Endothelial cell of umbilical vein (primary cell): Measurements from ENCODE around the gene LIMCH1. TPM values are rescaled to one million over a fixed set of nuclear protein-coding genes. Genes with fewer than 3 reads are reported as not detected.

Experiments used
- BruUV-seq: library from RNA; stranded (reverse); fragments of 400-500 nt; replicated peaks from 2 replicates; lab custom pipeline; 2021; lab: Mats Ljungman, UMichigan
- CTCF ChIA-PET: fragments of 300-600, 350-600 bp; sonication (Branson Sonifier 250); formaldehyde crosslinking; loops from one replicate; lab custom pipeline; 2021; ENCODE audit warnings: antibody characterized with exemption, inconsistent platforms; lab: Charles Lee
- POLR2A ChIA-PET: fragments of 300-600, 350-600 bp; sonication (Branson Sonifier 250); formaldehyde crosslinking; loops from one replicate; lab custom pipeline; 2021; ENCODE audit warnings: antibody characterized with exemption, inconsistent platforms; lab: Charles Lee
- DNase-seq: peaks from one replicate; pipeline ENCODE4 v3.0.0-alpha.2; 2011; ENCODE audit warnings: low read depth, low spot score
- FAIRE-seq: peaks from 2 replicates; lab custom pipeline; 2011; peaks lifted over from hg19 to GRCh38; lab: Jason Lieb, UNC
- H2AFZ ChIP-seq: 2 replicates; pipeline ENCODE4 v1.6.0; 2012; ENCODE audit warnings: low read depth, low read length, control low read depth, inconsistent platforms
- H3K27ac ChIP-seq: 2 replicates; pipeline ENCODE4 v1.5.1; 2011; ENCODE audit warnings: low read depth, mild to moderate bottlenecking, control low read depth, low read length, moderate library complexity; ENCODE audit not compliant: insufficient read depth
- H3K27me3 ChIP-seq, 2 experiments: 2 replicates each; pipeline versions ENCODE4 v1.6.0 to v1.6.1; 2011; ENCODE audit warnings: low read length in 2 of 2, mixed read lengths in 1 of 2; ENCODE audit not compliant: control insufficient read depth in 2 of 2, insufficient read depth in 2 of 2
- H3K36me3 ChIP-seq, 2 experiments: 2 replicates in 1 of 2; 3 replicates in 1 of 2; pipeline ENCODE4 v1.5.1; 2011; ENCODE audit warnings: low read length in 2 of 2, mild to moderate bottlenecking in 1 of 2, moderate library complexity in 1 of 2; ENCODE audit not compliant: control insufficient read depth in 2 of 2, insufficient read depth in 2 of 2; ENCODE audit errors: extremely low read depth in 1 of 2
- H3K4me1 ChIP-seq: 3 replicates; pipeline ENCODE4 v1.5.1; 2011; ENCODE audit warnings: mild to moderate bottlenecking, low read length; ENCODE audit not compliant: control insufficient read depth, insufficient read depth; ENCODE audit errors: extremely low read depth
- H3K4me2 ChIP-seq: 2 replicates; pipeline ENCODE4 v1.6.1; 2011; ENCODE audit warnings: low read length, control low read depth, mixed read lengths; ENCODE audit not compliant: insufficient read depth
- H3K4me3 ChIP-seq, 3 experiments: fragments of 200-600 bp in 1 of 3; sonication (generic), shearing (Covaris generic) in 1 of 3; replicated peaks in 1 of 3; 2 replicates each; pipeline ENCODE4 v1.5.1; 2011 to 2016; ENCODE audit warnings: control low read depth in 3 of 3, low read length in 3 of 3, mild to moderate bottlenecking in 2 of 3, inconsistent platforms in 1 of 3, low read depth in 1 of 3, moderate library complexity in 1 of 3; ENCODE audit not compliant: insufficient read depth in 1 of 3
- H3K79me2 ChIP-seq: 2 replicates; pipeline ENCODE4 v1.6.0; 2012; ENCODE audit warnings: low read length, inconsistent platforms; ENCODE audit not compliant: control insufficient read depth, insufficient read depth
- H3K9ac ChIP-seq: replicated peaks from 2 replicates; pipeline ENCODE3; 2011; ENCODE audit warnings: low read length, control low read depth; ENCODE audit not compliant: insufficient read depth; ENCODE audit errors: extremely low read depth
- H3K9me1 ChIP-seq: replicated peaks from 3 replicates; pipeline ENCODE4 v1.6.0; 2011; ENCODE audit warnings: mild to moderate bottlenecking, low read length; ENCODE audit not compliant: control insufficient read depth, insufficient read depth; ENCODE audit errors: extremely low read depth
- H3K9me3 ChIP-seq: replicated peaks from 2 replicates; pipeline ENCODE4 v1.5.1; 2012; ENCODE audit warnings: low read length, inconsistent platforms; ENCODE audit not compliant: control insufficient read depth, insufficient read depth
- H4K20me1 ChIP-seq: replicated peaks from 2 replicates; pipeline ENCODE3; 2011; ENCODE audit warnings: mild to moderate bottlenecking, low read length; ENCODE audit not compliant: control insufficient read depth, insufficient read depth; ENCODE audit errors: extremely low read depth
- EZH2 ChIP-seq: IDR thresholded peaks from 2 replicates; pipeline ENCODE4 v1.6.1; 2012; ENCODE audit warnings: borderline replicate concordance, low read depth, mild to moderate bottlenecking, moderate library complexity, low read length, inconsistent platforms; ENCODE audit not compliant: severe bottlenecking
- FOS ChIP-seq: IDR thresholded peaks from 2 replicates; pipeline ENCODE4 v1.6.1; 2011; ENCODE audit warnings: mild to moderate bottlenecking, low read length, moderate library complexity, borderline replicate concordance; ENCODE audit not compliant: insufficient read depth
- GATA2 ChIP-seq: IDR thresholded peaks from 2 replicates; pipeline ENCODE4 v1.7.0; 2011; ENCODE audit warnings: low read depth, mild to moderate bottlenecking, moderate library complexity, mixed read lengths, low read length; ENCODE audit not compliant: insufficient read length, insufficient read depth
- JUN ChIP-seq: IDR thresholded peaks from 2 replicates; pipeline ENCODE4 v1.6.1; 2011; ENCODE audit warnings: borderline replicate concordance, low read depth; ENCODE audit not compliant: insufficient read length, insufficient read depth
- MYC ChIP-seq: IDR thresholded peaks from one replicate; pipeline ENCODE4 v1.6.1; 2011; ENCODE audit warnings: mild to moderate bottlenecking, low read depth, low read length
- POLR2A ChIP-seq: IDR thresholded peaks from 2 replicates; pipeline ENCODE4 v1.6.1; 2012; ENCODE audit warnings: low read depth, mild to moderate bottlenecking, control low read depth, low read length
- POLR2AphosphoS5 ChIP-seq: IDR thresholded peaks from 2 replicates; pipeline ENCODE4 v1.6.1; 2012; ENCODE audit warnings: low read depth, mild to moderate bottlenecking, control low read depth, low read length, moderate library complexity; ENCODE audit not compliant: insufficient read depth
- dilution Hi-C: fragments of 300-500 bp; cut with MboI; formaldehyde crosslinking; loops from one replicate; pipeline ENCODE4 v1.15.0; 2019; ENCODE audit warnings: low sequenced_read_pairs; ENCODE audit not compliant: extremely low pct_ligation_motif_present
- intact Hi-C: fragments of 100-400 bp; cut with micrococcal nuclease; formaldehyde crosslinking; loops from one replicate; pipeline ENCODE4 v1.10.0; 2022
- polyA plus RNA-seq, 4 experiments: library from polyadenylated mRNA; depleted of rRNA in 3 of 4; stranded (reverse) in 3 of 4; unstranded in 1 of 4; fragments of >200 nt; gene quantifications; 2 replicates each; pipeline versions ENCODE4 v1.2.1 to v1.2.3, GENCODE V29; 2011 to 2012; ENCODE audit warnings: missing spikeins in 1 of 4
- total RNA-seq: library from RNA; stranded (reverse); gene quantifications from 2 replicates; pipeline ENCODE4 v1.2.3, GENCODE V29; 2021
- TF ChIP-seq, protein P1 (sequence below), 2 donors: IDR thresholded peaks; 1 replicate in 1 of 2; 2 replicates in 1 of 2; pipeline ENCODE4 v1.5.1; 2011; ENCODE audit warnings: low read length in 2 of 2, mild to moderate bottlenecking in 2 of 2, moderate library complexity in 2 of 2, control low read depth in 1 of 2, inconsistent platforms in 1 of 2, low read depth in 1 of 2; ENCODE audit not compliant: insufficient read depth in 1 of 2; ENCODE audit errors: extremely low read depth in 1 of 2
- TF ChIP-seq, protein P2 (sequence below): IDR thresholded peaks from 2 replicates; pipeline ENCODE4 v1.6.1; 2011; ENCODE audit not compliant: insufficient read depth, insufficient read length

Gene LIMCH1
- total and polyA plus RNA-seq, 2 donors (not counting 3 experiments of a cell fraction or from before 2014, with no cell fraction given) = 14.3 to 32.8 TPM

DNA sequence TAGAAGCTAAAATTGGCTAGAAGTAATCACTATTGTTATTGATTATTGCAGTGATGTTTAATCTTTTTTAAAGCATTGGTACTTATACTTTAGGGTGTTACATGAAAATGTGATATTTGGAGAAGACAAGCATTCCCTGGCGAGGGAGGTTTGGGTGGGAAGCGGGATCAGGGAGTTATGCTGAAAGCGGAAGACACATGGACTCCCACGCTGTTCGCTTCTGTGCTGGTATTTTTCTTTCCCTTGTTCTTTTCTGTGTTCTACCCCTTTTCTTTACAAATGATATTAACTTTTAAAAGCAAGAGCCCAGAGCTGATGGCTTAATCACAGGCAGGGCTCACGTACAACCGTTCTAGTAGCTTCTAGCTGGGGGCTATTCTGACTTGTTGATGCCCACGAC is 148.9 kb downstream of the LIMCH1 start:
- FAIRE-seq (no peak), DNase-seq (no peak)
- ChIA-PET CTCF (interaction anchor here (0.7 to 1.2 kb wide), 3 partner anchors 25 to 62 kb away, joined by 3 to 4 read pairs (median 3); no protein-coding TSS in a partner anchor), POLR2A (no interaction called here)
- Histone ChIP-seq H2AFZ (no peak overlapping the region), H3K9me3 (no peaks in the 10 kb centered on the region), H4K20me1 (no peaks in the 10 kb centered on the region), H3K27ac (no peak overlapping the region), H3K79me2 (no peaks in the 10 kb centered on the region), H3K27me3 (peaks cover 4 to 5% of the 10 kb centered on the region in 2 experiments), H3K9ac (no peak overlapping the region), H3K9me1 (no peaks in the 10 kb centered on the region), H3K4me3 (no peak overlapping the region), H3K4me1 (no peaks in the 10 kb centered on the region), H3K36me3 (peaks cover 0 to 10% of the 10 kb centered on the region in 2 experiments), H3K4me2 (no peak overlapping the region)
- dilution Hi-C loops = no loop called here
- BruUV-seq = no TSS peak
- no peak for TF ChIP-seq POLR2A
- no peak for TF ChIP-seq MYC
- TF ChIP-seq, protein P1, sequence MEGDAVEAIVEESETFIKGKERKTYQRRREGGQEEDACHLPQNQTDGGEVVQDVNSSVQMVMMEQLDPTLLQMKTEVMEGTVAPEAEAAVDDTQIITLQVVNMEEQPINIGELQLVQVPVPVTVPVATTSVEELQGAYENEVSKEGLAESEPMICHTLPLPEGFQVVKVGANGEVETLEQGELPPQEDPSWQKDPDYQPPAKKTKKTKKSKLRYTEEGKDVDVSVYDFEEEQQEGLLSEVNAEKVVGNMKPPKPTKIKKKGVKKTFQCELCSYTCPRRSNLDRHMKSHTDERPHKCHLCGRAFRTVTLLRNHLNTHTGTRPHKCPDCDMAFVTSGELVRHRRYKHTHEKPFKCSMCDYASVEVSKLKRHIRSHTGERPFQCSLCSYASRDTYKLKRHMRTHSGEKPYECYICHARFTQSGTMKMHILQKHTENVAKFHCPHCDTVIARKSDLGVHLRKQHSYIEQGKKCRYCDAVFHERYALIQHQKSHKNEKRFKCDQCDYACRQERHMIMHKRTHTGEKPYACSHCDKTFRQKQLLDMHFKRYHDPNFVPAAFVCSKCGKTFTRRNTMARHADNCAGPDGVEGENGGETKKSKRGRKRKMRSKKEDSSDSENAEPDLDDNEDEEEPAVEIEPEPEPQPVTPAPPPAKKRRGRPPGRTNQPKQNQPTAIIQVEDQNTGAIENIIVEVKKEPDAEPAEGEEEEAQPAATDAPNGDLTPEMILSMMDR (IDR thresholded peaks at IDR 0.05; ENCODE audit: extremely low read depth in 1 of 2, insufficient read depth in 1 of 2, low read depth in 1 of 2, low read length in 2 of 2) = no peak
- no peak for TF ChIP-seq FOS
- no peak for TF ChIP-seq JUN
- no peak for TF ChIP-seq POLR2AphosphoS5
- TF ChIP-seq, protein P2, sequence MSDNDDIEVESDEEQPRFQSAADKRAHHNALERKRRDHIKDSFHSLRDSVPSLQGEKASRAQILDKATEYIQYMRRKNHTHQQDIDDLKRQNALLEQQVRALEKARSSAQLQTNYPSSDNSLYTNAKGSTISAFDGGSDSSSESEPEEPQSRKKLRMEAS = no peak
- TF ChIP-seq GATA2 = no peak
- no peak for TF ChIP-seq EZH2
- intact Hi-C loops = no loop called here
